HG02610 (cell line): Measurements from ENCODE around the gene EGFL7.

Experiments used
- ATAC-seq: cut with Tn5 transposase; IDR thresholded peaks from one replicate; pipeline ENCODE4 v1.9.1; 2021; ENCODE audit warnings: mild to moderate bottlenecking, moderate library complexity; ENCODE audit not compliant: unreplicated experiment

Gene EGFL7

GRCh38 chr9:136658849-136659535 is 3.7 kb upstream of the EGFL7 start:
- no peak for ATAC-seq

- no peak for ATAC-seq
Observed at GRCh38 chr9:136659861-136660784, 2.6 kb upstream of the EGFL7 start.

- ATAC-seq = no peak
Observed at GRCh38 chr9:136660971-136661550, 1.7 kb upstream of the EGFL7 start.

- ATAC-seq = no peak
Observed at GRCh38 chr9:136661641-136662325, 933 bp upstream of the EGFL7 start.

- no peak for ATAC-seq
Observed at GRCh38 chr9:136662326-136662655, 425 bp upstream of the EGFL7 start.

GRCh38 chr9:136664000-136664915 is 1.5 kb downstream of the EGFL7 start:
- ATAC-seq = no peak

- no peak for ATAC-seq
Observed at GRCh38 chr9:136665111-136665703, 2.5 kb downstream of the EGFL7 start.

GRCh38 chr9:136665704-136666371 is 3.1 kb downstream of the EGFL7 start:
- ATAC-seq = no peak

- no peak for ATAC-seq
Observed at GRCh38 chr9:136666372-136667213, 3.9 kb downstream of the EGFL7 start.

GRCh38 chr9:136667214-136667939 is 4.7 kb downstream of the EGFL7 start:
- no peak for ATAC-seq

- ATAC-seq = no peak
Observed at GRCh38 chr9:136667940-136668760, 5.4 kb downstream of the EGFL7 start.

GRCh38 chr9:136668983-136669790 is 6.5 kb downstream of the EGFL7 start:
- ATAC-seq = no peak

GRCh38 chr9:136669791-136670464 is 7.2 kb downstream of the EGFL7 start:
- no peak for ATAC-seq

GRCh38 chr9:136670576-136671253 is 8.0 kb downstream of the EGFL7 start:
- ATAC-seq = no peak

GRCh38 chr9:136671254-136671614 is 8.5 kb downstream of the EGFL7 start:
- no peak for ATAC-seq
